ENCODE results near the gene ASB18. TPM values are rescaled to one million over a fixed set of nuclear protein-coding genes. Genes with fewer than 3 reads are reported as not detected.

Gene ASB18
- total and polyA plus RNA-seq, 2 experiments from 2014 or later: not detected

- DNase-seq (ENCODE audit: low spot score): no peak
- no peaks in the 10 kb centered on the region for H3K79me2 ChIP-seq
- no peak overlapping the region for H3K4me2 ChIP-seq
- peaks cover 51% of the 10 kb centered on the region for H3K27me3 ChIP-seq
- H3K36me3 ChIP-seq (replicated peaks; ENCODE audit: insufficient read depth, low read depth): no peaks in the 10 kb centered on the region
- H3K9me3 ChIP-seq (ENCODE audit: low read depth): no peaks in the 10 kb centered on the region
- no peak overlapping the region for H3K4me3 ChIP-seq
- no peaks in the 10 kb centered on the region for H3K9me2 ChIP-seq (replicated peaks; ENCODE audit: insufficient read depth)
- WGBS (ENCODE audit: low lambda C conversion rate, missing lambda C conversion rate): 89% methylated on average over 13 of the region's 13 CpGs
- no peak overlapping the region for H3K27ac ChIP-seq
- H3K4me1 ChIP-seq (ENCODE audit: insufficient read depth): peaks cover 7% of the 10 kb centered on the region
- no peak overlapping the region for H2AFZ ChIP-seq
- H4K20me1 ChIP-seq (ENCODE audit: insufficient read depth, poor library complexity, severe bottlenecking): no peaks in the 10 kb centered on the region
- no peak for TF ChIP-seq EZH2phosphoT487 (IDR thresholded peaks at IDR 0.05; ENCODE audit: low read depth, severe bottlenecking, unreplicated experiment)
- TF ChIP-seq, protein P1, sequence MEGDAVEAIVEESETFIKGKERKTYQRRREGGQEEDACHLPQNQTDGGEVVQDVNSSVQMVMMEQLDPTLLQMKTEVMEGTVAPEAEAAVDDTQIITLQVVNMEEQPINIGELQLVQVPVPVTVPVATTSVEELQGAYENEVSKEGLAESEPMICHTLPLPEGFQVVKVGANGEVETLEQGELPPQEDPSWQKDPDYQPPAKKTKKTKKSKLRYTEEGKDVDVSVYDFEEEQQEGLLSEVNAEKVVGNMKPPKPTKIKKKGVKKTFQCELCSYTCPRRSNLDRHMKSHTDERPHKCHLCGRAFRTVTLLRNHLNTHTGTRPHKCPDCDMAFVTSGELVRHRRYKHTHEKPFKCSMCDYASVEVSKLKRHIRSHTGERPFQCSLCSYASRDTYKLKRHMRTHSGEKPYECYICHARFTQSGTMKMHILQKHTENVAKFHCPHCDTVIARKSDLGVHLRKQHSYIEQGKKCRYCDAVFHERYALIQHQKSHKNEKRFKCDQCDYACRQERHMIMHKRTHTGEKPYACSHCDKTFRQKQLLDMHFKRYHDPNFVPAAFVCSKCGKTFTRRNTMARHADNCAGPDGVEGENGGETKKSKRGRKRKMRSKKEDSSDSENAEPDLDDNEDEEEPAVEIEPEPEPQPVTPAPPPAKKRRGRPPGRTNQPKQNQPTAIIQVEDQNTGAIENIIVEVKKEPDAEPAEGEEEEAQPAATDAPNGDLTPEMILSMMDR (IDR thresholded peaks at IDR 0.05; ENCODE audit: poor library complexity): no peak
- no peak for TF ChIP-seq EZH2 (IDR thresholded peaks at IDR 0.05; ENCODE audit: borderline replicate concordance)
Measured at GRCh38 chr2:236241181-236242056, 22.8 kb downstream of the ASB18 start.

DNA sequence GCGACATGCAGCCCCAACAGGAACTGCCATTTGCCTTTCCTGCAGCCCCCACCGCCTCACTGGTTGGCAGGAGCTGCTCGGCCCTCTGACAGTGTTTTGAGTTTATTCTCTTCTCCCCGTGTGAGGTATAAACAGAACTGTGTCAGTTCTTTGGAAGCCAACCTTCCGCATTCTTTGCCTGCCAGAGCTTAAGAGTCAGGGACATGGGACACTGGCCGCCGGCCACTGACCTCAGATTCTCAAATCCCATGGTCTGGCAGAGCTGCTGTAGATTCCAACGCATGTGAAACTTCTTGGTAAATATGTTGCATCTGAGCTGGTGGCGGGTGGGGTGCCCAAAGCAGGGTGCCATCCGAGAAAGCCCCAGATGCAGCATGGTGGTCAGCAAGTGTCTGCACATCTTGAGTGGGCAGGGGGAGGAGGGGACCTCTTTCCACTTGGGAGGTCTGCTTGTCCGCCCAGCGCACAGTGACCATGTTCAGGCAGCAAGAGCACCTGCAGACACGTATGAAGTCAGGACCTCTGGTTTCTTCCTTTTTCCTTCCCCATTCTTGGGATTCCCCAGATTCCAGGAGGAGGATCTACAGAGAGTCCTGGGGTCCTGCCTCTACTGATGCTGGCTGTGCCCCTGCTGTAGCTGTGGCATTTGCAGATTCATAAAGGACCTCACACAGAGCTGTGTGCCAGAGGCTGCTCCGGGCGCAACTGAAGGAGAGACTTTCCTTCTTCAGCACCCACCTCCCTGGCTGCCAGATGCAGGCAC, 23.8 kb downstream of the ASB18 start:
- peaks cover 7% of the 10 kb centered on the region for H3K4me1 ChIP-seq (ENCODE audit: insufficient read depth)
- H3K79me2 ChIP-seq: no peaks in the 10 kb centered on the region
- H3K27me3 ChIP-seq: peaks cover 61% of the 10 kb centered on the region
- H2AFZ ChIP-seq: no peak overlapping the region
- no peak overlapping the region for H3K27ac ChIP-seq
- H3K9me2 ChIP-seq (replicated peaks; ENCODE audit: insufficient read depth): no peaks in the 10 kb centered on the region
- H3K4me3 ChIP-seq: no peak overlapping the region
- no peak overlapping the region for H3K4me2 ChIP-seq
- H3K9me3 ChIP-seq (ENCODE audit: low read depth): no peaks in the 10 kb centered on the region
- no peaks in the 10 kb centered on the region for H4K20me1 ChIP-seq (ENCODE audit: insufficient read depth, poor library complexity, severe bottlenecking)
- H3K36me3 ChIP-seq (replicated peaks; ENCODE audit: insufficient read depth, low read depth): no peaks in the 10 kb centered on the region
- DNase-seq (ENCODE audit: low spot score): no peak
- 74% methylated on average over 15 of the region's 15 CpGs for WGBS (ENCODE audit: low lambda C conversion rate, missing lambda C conversion rate)
- TF ChIP-seq, protein P1 (IDR thresholded peaks at IDR 0.05; ENCODE audit: poor library complexity): no peak
- TF ChIP-seq EZH2 (IDR thresholded peaks at IDR 0.05; ENCODE audit: borderline replicate concordance): no peak
- no peak for TF ChIP-seq EZH2phosphoT487 (IDR thresholded peaks at IDR 0.05; ENCODE audit: low read depth, severe bottlenecking, unreplicated experiment)

- no peak for DNase-seq (ENCODE audit: low spot score)
- H3K9me3 ChIP-seq (ENCODE audit: low read depth): no peaks in the 10 kb centered on the region
- H4K20me1 ChIP-seq (ENCODE audit: insufficient read depth, poor library complexity, severe bottlenecking): no peaks in the 10 kb centered on the region
- H2AFZ ChIP-seq: no peak overlapping the region
- H3K27ac ChIP-seq: no peak overlapping the region
- H3K27me3 ChIP-seq: peaks cover 70% of the 10 kb centered on the region
- peaks cover 7% of the 10 kb centered on the region for H3K4me1 ChIP-seq (ENCODE audit: insufficient read depth)
- H3K9me2 ChIP-seq (replicated peaks; ENCODE audit: insufficient read depth): no peaks in the 10 kb centered on the region
- H3K36me3 ChIP-seq (replicated peaks; ENCODE audit: insufficient read depth, low read depth): no peaks in the 10 kb centered on the region
- H3K4me2 ChIP-seq: no peak overlapping the region
- H3K4me3 ChIP-seq: no peak overlapping the region
- H3K79me2 ChIP-seq: no peaks in the 10 kb centered on the region
- no peak for TF ChIP-seq EZH2phosphoT487 (IDR thresholded peaks at IDR 0.05; ENCODE audit: low read depth, severe bottlenecking, unreplicated experiment)
- TF ChIP-seq, protein P1 (IDR thresholded peaks at IDR 0.05; ENCODE audit: poor library complexity): no peak
- WGBS (ENCODE audit: low lambda C conversion rate, missing lambda C conversion rate): 81% methylated on average over 14 of the region's 17 CpGs
Measured at GRCh38 chr2:236239276-236240065, 24.7 kb downstream of the ASB18 start.
